SK-N-SH treated with all-trans-retinoic acid at 6 μM for 48 hours (cell line): ENCODE measurements around the gene CENPW.

Experiments used
- ATAC-seq: fragments of 200-7000 bp; cut with Tn5 transposase; 3 replicates; pipeline ENCODE4 v1.9.1; 2020; ENCODE audit warnings: mild to moderate bottlenecking, moderate library complexity
- ARNTL ChIP-seq: fragments of 450-650 bp; formaldehyde crosslinking; IDR thresholded peaks from 2 replicates; pipeline ENCODE4 v1.5.0; 2020; ENCODE audit warnings: low read depth, mild to moderate bottlenecking, moderate library complexity, borderline replicate concordance
- BACH2 ChIP-seq: fragments of 250-450 bp; sonication (Bioruptor Pico); IDR thresholded peaks from 2 replicates; pipeline ENCODE4 v1.9.0; 2021; ENCODE audit warnings: mild to moderate bottlenecking, borderline replicate concordance
- CREB5 ChIP-seq: fragments of 250-450 bp; sonication (Bioruptor Pico); IDR thresholded peaks from 2 replicates; pipeline ENCODE4 v1.5.1; 2020; ENCODE audit warnings: low read depth, mild to moderate bottlenecking, moderate library complexity
- CSDC2 ChIP-seq: fragments of 250-450 bp; sonication (Bioruptor Pico); IDR thresholded peaks from 2 replicates; pipeline ENCODE4 v1.5.0; 2020; ENCODE audit warnings: mild to moderate bottlenecking, moderate library complexity
- CSRNP3 ChIP-seq: fragments of 250-450 bp; sonication (Bioruptor Pico); IDR thresholded peaks from 2 replicates; pipeline ENCODE4 v1.5.1; 2021; ENCODE audit warnings: mild to moderate bottlenecking, moderate library complexity
- ESRRG ChIP-seq: fragments of 250-450 bp; sonication (Bioruptor Pico); IDR thresholded peaks from 2 replicates; pipeline ENCODE4 v1.6.1; 2021; ENCODE audit warnings: mild to moderate bottlenecking
- ISL1 ChIP-seq: fragments of 250-450 bp; sonication (Bioruptor Pico); IDR thresholded peaks from 2 replicates; pipeline ENCODE4 v2.1.2; 2022; ENCODE audit warnings: mild to moderate bottlenecking, moderate library complexity
- OSR1 ChIP-seq: fragments of 250-450 bp; sonication (Bioruptor Pico); IDR thresholded peaks from 2 replicates; pipeline ENCODE4 v1.8.0; 2022; ENCODE audit warnings: moderate library complexity, mild to moderate bottlenecking, inconsistent platforms
- POU6F1 ChIP-seq: fragments of 250-450 bp; sonication (Bioruptor Pico); IDR thresholded peaks from 2 replicates; pipeline ENCODE4 v1.8.0; 2021; ENCODE audit warnings: low read depth, mild to moderate bottlenecking, moderate library complexity, borderline replicate concordance
- PPARA ChIP-seq: fragments of 250-450 bp; sonication (Bioruptor Pico); IDR thresholded peaks from 2 replicates; pipeline ENCODE4 v1.5.0; 2020; ENCODE audit warnings: mild to moderate bottlenecking, borderline replicate concordance
- RARB ChIP-seq: fragments of 250-450 bp; sonication (Bioruptor Pico); IDR thresholded peaks from 2 replicates; pipeline ENCODE4 v1.8.0; 2021; ENCODE audit warnings: mild to moderate bottlenecking, moderate library complexity
- SNAI2 ChIP-seq: fragments of 250-450 bp; sonication (Bioruptor Pico); IDR thresholded peaks from 2 replicates; pipeline ENCODE4 v1.5.0; 2020; ENCODE audit warnings: mild to moderate bottlenecking, moderate library complexity
- TCF4 ChIP-seq: fragments of 250-450 bp; sonication (Bioruptor Pico); IDR thresholded peaks from 2 replicates; pipeline ENCODE4 v1.8.0; 2021; ENCODE audit warnings: mild to moderate bottlenecking, moderate library complexity, borderline replicate concordance
- TOX ChIP-seq: fragments of 250-450 bp; sonication (Bioruptor Pico); IDR thresholded peaks from 2 replicates; pipeline ENCODE4 v1.8.0; 2021; ENCODE audit warnings: mild to moderate bottlenecking, moderate library complexity, borderline replicate concordance
- TSHZ2 ChIP-seq: fragments of 250-450 bp; sonication (Bioruptor Pico); IDR thresholded peaks from 2 replicates; pipeline ENCODE4 v1.5.0; 2020; ENCODE audit warnings: mild to moderate bottlenecking, moderate library complexity
- ZC3H10 ChIP-seq: fragments of 250-450 bp; sonication (Bioruptor Pico); IDR thresholded peaks from 2 replicates; pipeline ENCODE4 v1.5.1; 2021; ENCODE audit warnings: mild to moderate bottlenecking, moderate library complexity
- ZFP3 ChIP-seq: fragments of 250-450 bp; sonication (Bioruptor Pico); IDR thresholded peaks from 2 replicates; pipeline ENCODE4 v1.5.0; 2020; ENCODE audit warnings: mild to moderate bottlenecking, moderate library complexity
- ZFP30 ChIP-seq: fragments of 450-650 bp; formaldehyde crosslinking; IDR thresholded peaks from 2 replicates; pipeline ENCODE4 v1.5.0; 2022; ENCODE audit warnings: mild to moderate bottlenecking, moderate library complexity
- ZNF70 ChIP-seq: fragments of 450-650 bp; formaldehyde crosslinking; IDR thresholded peaks from 2 replicates; pipeline ENCODE4 v1.5.0; 2020; ENCODE audit warnings: mild to moderate bottlenecking, moderate library complexity
- ZNF8 ChIP-seq: fragments of 450-650 bp; formaldehyde crosslinking; IDR thresholded peaks from 2 replicates; pipeline ENCODE4 v1.5.0; 2020; ENCODE audit warnings: mild to moderate bottlenecking, moderate library complexity

The CENPW gene

GRCh38 chr6:126318797-126319196, 21.1 kb upstream of the CENPW start:
- TF ChIP-seq ZNF8 (CRISPR knock-in tag) = no peak
- TF ChIP-seq ESRRG = no peak
- TF ChIP-seq CREB5 (CRISPR knock-in tag) = no peak
- TF ChIP-seq POU6F1 = no peak
- no peak for TF ChIP-seq CSDC2 (CRISPR knock-in tag)
- ATAC-seq = no peak

- TF ChIP-seq TSHZ2 (no peak), PPARA (CRISPR knock-in tag) (no peak), CSRNP3 (CRISPR knock-in tag) (no peak), TCF4 (no peak), ZC3H10 (CRISPR knock-in tag) (no peak), ESRRG (no peak), ZFP30 (CRISPR knock-in tag) (no peak), POU6F1 (no peak), ISL1 (CRISPR knock-in tag) (no peak), CREB5 (CRISPR knock-in tag) (no peak), BACH2 (CRISPR knock-in tag) (no peak), TOX (CRISPR knock-in tag) (no peak)
- ATAC-seq = no peak
These were observed 6.2 kb upstream of the CENPW start for GRCh38 chr6:126333729-126334128.

GRCh38 chr6:126335210-126335609, 4.7 kb upstream of the CENPW start:
- no peak for ATAC-seq
- TF ChIP-seq ZNF70 (CRISPR knock-in tag) = no peak
- no peak for TF ChIP-seq ESRRG
- no peak for TF ChIP-seq ZFP30 (CRISPR knock-in tag)
- no peak for TF ChIP-seq SNAI2
- no peak for TF ChIP-seq ZC3H10 (CRISPR knock-in tag)
- TF ChIP-seq CSDC2 (CRISPR knock-in tag) = no peak
- no peak for TF ChIP-seq ZFP3 (CRISPR knock-in tag)
- no peak for TF ChIP-seq TOX (CRISPR knock-in tag)
- no peak for TF ChIP-seq TCF4
- TF ChIP-seq RARB = no peak
- TF ChIP-seq ARNTL (CRISPR knock-in tag) = no peak
- TF ChIP-seq ZNF8 (CRISPR knock-in tag) = no peak
- TF ChIP-seq OSR1 (CRISPR knock-in tag) = no peak
- TF ChIP-seq ISL1 (CRISPR knock-in tag) = no peak
- no peak for TF ChIP-seq TSHZ2
- TF ChIP-seq CSRNP3 (CRISPR knock-in tag) = no peak
- no peak for TF ChIP-seq PPARA (CRISPR knock-in tag)
- TF ChIP-seq BACH2 (CRISPR knock-in tag) = no peak
- no peak for TF ChIP-seq POU6F1
